ENCODE results near the gene COL2A1.

Gene COL2A1

DNA sequence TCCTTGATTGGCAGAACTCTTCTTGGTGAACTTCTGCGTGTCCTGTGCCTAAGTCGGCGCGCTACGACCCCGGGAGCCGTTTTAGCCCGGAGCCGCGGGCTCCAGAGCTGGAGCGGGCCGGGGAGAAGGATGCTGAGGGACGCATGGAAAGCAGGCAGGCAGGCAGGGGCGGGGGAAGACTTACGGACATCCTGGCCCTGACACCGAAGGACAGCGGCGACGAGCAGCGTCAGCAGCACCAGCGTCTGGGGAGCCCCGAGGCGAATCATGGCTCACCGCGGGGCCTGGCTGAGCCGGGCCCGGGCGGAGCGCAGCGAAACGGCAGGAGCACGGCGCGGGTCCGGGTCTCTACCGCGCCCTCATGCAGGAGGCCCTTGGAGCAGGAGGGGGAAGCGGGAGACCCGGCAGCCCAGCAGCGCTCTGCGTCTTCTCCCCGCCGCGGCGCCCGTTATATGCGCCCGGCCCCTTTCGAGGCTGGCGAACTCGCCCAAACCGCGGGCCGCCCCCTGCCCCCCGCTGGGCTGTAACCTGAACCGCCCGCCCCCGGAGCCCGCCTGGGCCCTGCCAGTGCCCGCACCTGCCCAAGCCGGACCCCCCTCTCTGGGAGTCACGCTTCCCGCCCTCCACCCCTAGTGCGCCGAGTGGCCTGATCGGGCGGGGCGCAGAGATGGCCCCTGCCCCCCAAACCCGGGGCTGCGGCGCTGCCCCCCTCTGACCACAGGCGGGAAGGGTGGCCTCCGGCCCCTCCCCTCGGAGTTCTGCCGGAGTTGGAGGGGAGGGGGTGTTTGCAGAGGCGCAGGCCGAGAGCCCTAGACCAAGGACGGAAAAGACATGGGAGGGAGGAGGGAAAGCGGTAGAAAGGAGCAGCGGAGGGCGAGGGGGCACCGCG, at the start of gene COL2A1:
Gene COL2A1 (minus strand): TSS at position 424 of the 889 bp plus-strand sequence. CDS start 155 bp downstream, at position 269.
- DNase-seq (ENCODE audit: low read depth): no peak
- TF ChIP-seq, protein P1, sequence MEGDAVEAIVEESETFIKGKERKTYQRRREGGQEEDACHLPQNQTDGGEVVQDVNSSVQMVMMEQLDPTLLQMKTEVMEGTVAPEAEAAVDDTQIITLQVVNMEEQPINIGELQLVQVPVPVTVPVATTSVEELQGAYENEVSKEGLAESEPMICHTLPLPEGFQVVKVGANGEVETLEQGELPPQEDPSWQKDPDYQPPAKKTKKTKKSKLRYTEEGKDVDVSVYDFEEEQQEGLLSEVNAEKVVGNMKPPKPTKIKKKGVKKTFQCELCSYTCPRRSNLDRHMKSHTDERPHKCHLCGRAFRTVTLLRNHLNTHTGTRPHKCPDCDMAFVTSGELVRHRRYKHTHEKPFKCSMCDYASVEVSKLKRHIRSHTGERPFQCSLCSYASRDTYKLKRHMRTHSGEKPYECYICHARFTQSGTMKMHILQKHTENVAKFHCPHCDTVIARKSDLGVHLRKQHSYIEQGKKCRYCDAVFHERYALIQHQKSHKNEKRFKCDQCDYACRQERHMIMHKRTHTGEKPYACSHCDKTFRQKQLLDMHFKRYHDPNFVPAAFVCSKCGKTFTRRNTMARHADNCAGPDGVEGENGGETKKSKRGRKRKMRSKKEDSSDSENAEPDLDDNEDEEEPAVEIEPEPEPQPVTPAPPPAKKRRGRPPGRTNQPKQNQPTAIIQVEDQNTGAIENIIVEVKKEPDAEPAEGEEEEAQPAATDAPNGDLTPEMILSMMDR (conservative IDR thresholded peaks at IDR 0.05; ENCODE audit: low read depth, low read length): no peak
- peak within 1 kb of the TSS; percentile 3 for H3K4me3 ChIP-seq (ENCODE audit: low read length)

DNA sequence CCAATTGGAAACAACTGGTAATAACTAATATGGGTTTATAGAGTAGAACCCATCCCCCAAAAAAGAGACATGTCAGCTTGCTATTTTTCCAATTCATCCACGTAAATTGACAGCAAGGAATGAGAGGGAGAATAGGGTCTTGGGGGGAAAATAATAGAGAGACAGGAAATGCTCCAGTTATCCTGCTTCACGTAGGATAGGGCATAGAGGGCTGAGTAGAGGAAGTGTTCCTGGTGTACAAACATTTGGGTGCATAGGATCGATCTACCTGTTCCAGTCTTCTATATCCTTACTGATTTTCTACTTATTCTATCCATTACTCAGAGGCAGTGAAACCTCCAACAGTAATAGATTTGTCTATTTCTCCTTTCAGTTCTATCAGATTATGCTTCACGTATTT, 49.6 kb upstream of the COL2A1 start:
- no peak overlapping the region for H3K4me3 ChIP-seq (ENCODE audit: low read length)
- no peak for DNase-seq (ENCODE audit: low read depth)
- TF ChIP-seq, protein P1 (conservative IDR thresholded peaks at IDR 0.05; ENCODE audit: low read depth, low read length): no peak

DNA sequence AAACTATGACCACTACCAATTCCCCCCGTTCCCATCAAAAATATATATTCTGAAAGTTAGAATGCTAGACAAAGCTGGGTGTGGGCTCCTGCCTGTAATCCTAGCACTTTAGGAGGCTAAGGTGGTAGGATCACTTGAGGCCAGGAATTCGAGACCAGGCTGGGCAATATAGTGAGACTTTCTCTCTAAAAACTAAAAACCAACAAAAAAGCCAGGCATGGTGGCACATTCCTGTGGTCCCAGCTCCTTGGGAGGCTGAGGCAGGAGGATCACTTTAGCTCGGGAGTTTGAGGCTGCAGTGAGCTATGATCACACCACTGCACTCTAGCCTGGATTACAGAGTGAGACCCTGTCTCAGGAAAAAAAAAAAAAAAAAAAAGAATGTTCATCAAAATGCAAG, 48.8 kb upstream of the COL2A1 start:
- no peak for DNase-seq (ENCODE audit: low read depth)
- H3K4me3 ChIP-seq (ENCODE audit: low read length): no peak overlapping the region
- TF ChIP-seq, protein P1 (conservative IDR thresholded peaks at IDR 0.05; ENCODE audit: low read depth, low read length): no peak

DNA sequence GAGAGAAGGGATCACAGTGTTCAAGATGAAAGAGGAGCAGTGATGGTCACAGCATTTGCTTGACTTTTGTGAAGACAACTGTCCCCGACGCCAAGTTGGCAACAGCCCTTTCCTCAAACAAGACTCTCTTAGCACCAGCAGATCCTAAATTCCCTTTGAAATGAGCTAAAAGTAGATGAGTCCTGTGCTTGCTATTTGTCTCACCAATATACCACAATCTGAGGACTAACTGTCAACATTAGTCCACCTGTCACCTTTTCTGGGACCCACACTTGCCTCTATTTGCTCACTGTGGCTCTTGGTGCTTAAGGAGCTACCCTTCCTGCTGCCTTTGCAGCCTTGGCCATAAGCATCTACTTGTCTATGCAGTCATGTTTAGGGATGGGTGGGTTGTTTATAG, 47.4 kb upstream of the COL2A1 start:
- DNase-seq (ENCODE audit: low read depth): no peak
- TF ChIP-seq, protein P1 (conservative IDR thresholded peaks at IDR 0.05; ENCODE audit: low read depth, low read length): no peak
- no peak overlapping the region for H3K4me3 ChIP-seq (ENCODE audit: low read length)

DNA sequence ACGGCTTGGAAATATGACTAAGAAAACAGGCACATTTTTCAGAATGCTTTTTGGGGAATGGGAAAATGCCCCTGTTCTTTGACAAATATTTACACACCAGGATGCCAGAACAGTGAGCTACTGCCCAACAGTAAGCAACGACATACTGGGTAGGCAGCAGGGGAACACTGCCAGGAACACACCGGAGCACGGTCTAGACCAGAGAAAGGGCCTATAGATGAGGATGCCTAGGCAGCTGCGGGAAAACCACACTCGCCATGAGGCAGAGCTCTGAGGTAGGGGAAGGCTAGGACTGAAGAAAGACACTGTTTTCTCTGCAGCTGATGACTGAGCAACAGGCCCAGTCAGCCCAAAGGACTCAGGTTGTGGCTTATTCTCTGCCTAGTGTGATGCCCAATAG, 45.9 kb upstream of the COL2A1 start:
- TF ChIP-seq, protein P1 (conservative IDR thresholded peaks at IDR 0.05; ENCODE audit: low read depth, low read length): no peak
- no peak overlapping the region for H3K4me3 ChIP-seq (ENCODE audit: low read length)
- DNase-seq (ENCODE audit: low read depth): no peak

DNA sequence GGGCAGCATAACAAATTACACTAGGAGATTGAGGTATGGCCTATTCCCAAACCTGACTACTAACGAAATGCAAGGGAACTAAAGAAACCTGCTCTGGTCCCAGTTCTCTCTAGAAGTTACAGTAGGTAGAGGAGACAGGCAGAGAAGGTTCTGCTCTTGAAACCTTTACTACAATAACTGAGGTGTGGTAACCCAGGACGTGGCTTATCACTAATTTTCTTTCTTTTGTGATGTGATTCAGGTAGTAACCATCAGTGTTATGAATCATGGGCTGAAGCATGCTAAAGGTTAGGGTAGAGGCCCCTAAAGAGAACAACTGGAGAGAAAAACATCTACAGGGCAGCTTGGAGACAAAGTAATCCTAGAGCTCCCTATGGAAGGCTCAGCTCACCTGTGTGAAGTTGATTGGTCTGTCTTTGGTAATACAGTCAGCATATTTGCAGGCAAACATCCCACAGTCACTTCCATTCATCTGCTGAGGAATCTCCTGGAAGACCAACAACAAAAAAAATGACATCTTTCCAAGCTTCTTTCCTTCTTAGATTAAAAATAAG, 41.8 kb upstream of the COL2A1 start:
- TF ChIP-seq, protein P1 (conservative IDR thresholded peaks at IDR 0.05; ENCODE audit: low read depth, low read length): no peak
- DNase-seq (ENCODE audit: low read depth): no peak
- no peak overlapping the region for H3K4me3 ChIP-seq (ENCODE audit: low read length)

All from retinal pigment epithelial cell (primary cell).